OCI-LY7 (cell line): ENCODE data around the gene KDM5C.

Source experiments
- CTCF ChIP-seq: fragments of 200-600 bp; sonication (generic); conservative IDR thresholded peaks from 2 replicates; pipeline ENCODE4 v1.5.1; 2014; ENCODE audit warnings: mild to moderate bottlenecking, antibody characterized with exemption, low read length, moderate library complexity, mixed read lengths
- EZH2phosphoT487 ChIP-seq: fragments of 200-600 bp; sonication (generic); IDR thresholded peaks from 2 replicates; pipeline ENCODE4 v1.6.1; 2018; ENCODE audit warnings: low read depth, borderline replicate concordance, mild to moderate bottlenecking, mixed run types, antibody characterized with exemption, low read length, moderate library complexity, mixed read lengths

- no peak for TF ChIP-seq CTCF
- no peak for TF ChIP-seq EZH2phosphoT487
Observed at GRCh38 chrX:53235566-53235965, 10.6 kb upstream of the KDM5C start.
